ENCODE measurements around the gene BTBD10.
"Not testable (repeated sequence)": the region's sequence is repeated elsewhere in the genome, so short reads cannot be mapped to it uniquely, and the experiment has no call there.

The BTBD10 gene

GRCh38 chr11:13440100-13440855, 22.7 kb downstream of the BTBD10 start:
- peak in 35 of 56 donors; percentile 2 to 68 (median 22) for DNase-seq

GRCh38 chr11:13438291-13438690, 24.7 kb downstream of the BTBD10 start:
- no peak for DNase-seq

- not testable (repeated sequence) for DNase-seq
Measured at GRCh38 chr11:13436836-13437235, 26.2 kb downstream of the BTBD10 start.

- DNase-seq: no peak
Measured at GRCh38 chr11:13434247-13435205, 28.5 kb downstream of the BTBD10 start.

GRCh38 chr11:13433437-13433836, 29.6 kb downstream of the BTBD10 start:
- no peak for DNase-seq

GRCh38 chr11:13429836-13430235, 33.2 kb downstream of the BTBD10 start:
- DNase-seq: no peak

GRCh38 chr11:13429288-13429687, 33.7 kb downstream of the BTBD10 start:
- no peak for DNase-seq

- no peak for DNase-seq
Measured at GRCh38 chr11:13427440-13427839, 35.6 kb downstream of the BTBD10 start.

- DNase-seq: no peak
Measured at GRCh38 chr11:13423372-13423771, 39.6 kb downstream of the BTBD10 start.

- no peak for DNase-seq
Measured at GRCh38 chr11:13421561-13421960, 41.5 kb downstream of the BTBD10 start.

- no peak for DNase-seq
Measured at GRCh38 chr11:13415201-13415600, 47.8 kb downstream of the BTBD10 start.

GRCh38 chr11:13405220-13405619, 57.8 kb downstream of the BTBD10 start:
- no peak for DNase-seq

- DNase-seq: not testable (repeated sequence)
Measured at GRCh38 chr11:13398335-13398734, 64.7 kb downstream of the BTBD10 start.

GRCh38 chr11:13391217-13391616, 71.8 kb downstream of the BTBD10 start:
- no peak for DNase-seq

- no peak for DNase-seq
Measured at GRCh38 chr11:13388741-13389140, 74.3 kb downstream of the BTBD10 start.

- DNase-seq: no peak
Measured at GRCh38 chr11:13386567-13386966, 76.5 kb downstream of the BTBD10 start.

- DNase-seq: peak in 5 of 56 donors; percentile 8 to 56 (median 17)
Measured at GRCh38 chr11:13384908-13385640, 77.9 kb downstream of the BTBD10 start.

- no peak for DNase-seq
Measured at GRCh38 chr11:13382751-13383150, 80.3 kb downstream of the BTBD10 start.

- no peak for DNase-seq
Measured at GRCh38 chr11:13380731-13381130, 82.3 kb downstream of the BTBD10 start.

- DNase-seq: no peak
Measured at GRCh38 chr11:13378316-13378715, 84.7 kb downstream of the BTBD10 start.

- no peak for DNase-seq
Measured at GRCh38 chr11:13376838-13377237, 86.2 kb downstream of the BTBD10 start.

GRCh38 chr11:13376402-13376801, 86.6 kb downstream of the BTBD10 start:
- DNase-seq: no peak
